Daoy (cell line): ENCODE measurements around the gene TACC2. TPM values are rescaled to one million over a fixed set of nuclear protein-coding genes. Genes with fewer than 3 reads are reported as not detected.
"Not testable (repeated sequence)": the region's sequence is repeated elsewhere in the genome, so short reads cannot be mapped to it uniquely, and the experiment has no call there.

Experiments
- DNase-seq: peaks from one replicate; pipeline ENCODE4 v3.0.0-alpha.2; 2015; ENCODE audit warnings: low read depth
- total RNA-seq: library from RNA; depleted of rRNA; stranded (reverse); fragments of >200 nt; shearing (Covaris generic); gene quantifications from 2 replicates; pipeline ENCODE4 v1.2.3, GENCODE V29; 2014

TACC2 gene
- total RNA-seq, 1 experiment from 2014 or later = 10.1 TPM

DNA sequence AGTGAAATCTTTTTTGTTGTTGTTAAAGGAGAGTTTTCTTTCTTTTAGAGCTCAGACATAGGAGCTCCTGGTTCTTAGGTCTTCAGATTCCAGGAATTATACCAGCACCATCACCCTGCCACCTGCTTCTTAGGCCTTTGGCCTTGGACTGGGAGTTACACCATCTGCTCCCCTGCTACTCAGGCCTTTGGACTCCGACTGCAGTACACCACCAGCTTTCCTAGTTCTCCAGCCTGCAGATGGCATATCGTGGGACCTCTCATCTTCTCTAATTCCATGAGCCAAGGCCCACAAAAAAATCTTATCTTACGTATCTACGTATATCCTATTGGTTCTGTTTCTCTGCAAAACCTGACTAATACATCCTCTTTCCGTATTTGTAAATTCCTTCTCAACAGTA, 5.1 kb upstream of the TACC2 start:
- DNase-seq = no peak

DNA sequence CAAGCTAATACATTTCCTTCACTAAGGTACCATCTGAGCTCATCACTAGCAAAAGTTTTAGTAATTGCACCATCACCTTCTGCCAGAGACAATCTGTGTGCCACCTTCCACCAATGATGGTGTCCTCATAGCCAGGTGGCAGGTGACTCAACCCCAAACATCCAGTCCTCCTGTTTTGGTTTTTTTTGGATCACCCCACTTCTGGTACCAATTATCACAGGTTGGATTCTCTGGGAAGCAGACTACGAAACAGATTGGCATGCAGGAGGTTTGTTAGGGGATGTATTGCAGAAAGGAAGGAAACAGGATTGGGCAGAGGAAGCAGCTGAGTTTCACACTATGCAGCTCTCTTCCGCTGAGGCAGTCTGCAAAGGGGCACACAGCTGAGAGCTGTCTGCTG, 4.5 kb upstream of the TACC2 start:
- DNase-seq = no peak

DNA sequence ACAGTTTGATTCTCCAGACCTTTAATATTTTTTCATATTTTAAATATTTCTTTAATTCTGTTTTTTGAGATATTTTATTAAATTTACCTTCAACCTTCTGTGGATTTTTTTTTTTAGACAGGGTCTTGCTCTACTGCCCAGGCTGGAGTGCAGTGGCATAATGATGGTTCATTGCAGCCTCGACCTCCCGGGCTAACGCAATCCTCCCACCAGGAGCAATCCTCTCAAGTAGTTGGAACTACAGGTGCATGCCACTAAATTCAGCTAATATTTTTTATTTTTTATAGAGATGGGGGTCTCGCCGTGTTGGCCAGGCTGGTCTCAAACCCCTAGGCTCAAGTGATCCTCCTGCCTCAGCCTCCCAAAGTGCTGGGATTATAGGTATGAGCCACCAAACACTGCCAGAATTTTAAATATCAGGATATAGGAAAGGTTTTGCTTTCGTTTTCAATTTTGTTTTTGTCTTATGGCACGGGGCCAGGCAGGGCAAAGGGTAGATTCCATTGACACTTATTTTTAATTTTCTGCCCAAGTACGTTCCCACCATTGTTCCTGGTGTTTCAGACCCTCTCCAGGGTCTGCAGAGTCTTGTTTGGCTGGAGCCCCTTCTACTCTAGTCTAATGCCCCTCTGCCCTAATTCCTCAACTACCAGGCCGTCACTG, 1.2 kb downstream of the TACC2 start:
- DNase-seq = peak; percentile 9

DNA sequence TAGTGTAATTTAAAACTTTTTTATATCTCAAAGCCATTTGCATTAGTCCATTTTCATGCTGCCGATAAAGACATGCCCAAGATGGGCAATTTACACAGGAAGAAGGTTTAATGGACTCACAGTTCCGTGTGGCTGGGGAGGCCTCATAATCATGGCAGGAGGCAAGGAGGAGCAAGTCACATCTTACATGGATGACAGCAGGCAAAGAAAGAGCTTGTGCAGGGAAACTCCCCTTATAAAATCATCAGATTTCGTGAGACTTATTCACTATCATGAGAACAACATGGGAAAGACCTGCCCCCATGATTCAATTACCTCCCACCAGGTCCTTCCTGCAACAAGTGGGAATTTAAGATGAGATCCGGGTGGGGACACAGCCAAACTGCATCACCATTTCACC, 2.8 kb downstream of the TACC2 start:
- DNase-seq = not testable (repeated sequence)

DNA sequence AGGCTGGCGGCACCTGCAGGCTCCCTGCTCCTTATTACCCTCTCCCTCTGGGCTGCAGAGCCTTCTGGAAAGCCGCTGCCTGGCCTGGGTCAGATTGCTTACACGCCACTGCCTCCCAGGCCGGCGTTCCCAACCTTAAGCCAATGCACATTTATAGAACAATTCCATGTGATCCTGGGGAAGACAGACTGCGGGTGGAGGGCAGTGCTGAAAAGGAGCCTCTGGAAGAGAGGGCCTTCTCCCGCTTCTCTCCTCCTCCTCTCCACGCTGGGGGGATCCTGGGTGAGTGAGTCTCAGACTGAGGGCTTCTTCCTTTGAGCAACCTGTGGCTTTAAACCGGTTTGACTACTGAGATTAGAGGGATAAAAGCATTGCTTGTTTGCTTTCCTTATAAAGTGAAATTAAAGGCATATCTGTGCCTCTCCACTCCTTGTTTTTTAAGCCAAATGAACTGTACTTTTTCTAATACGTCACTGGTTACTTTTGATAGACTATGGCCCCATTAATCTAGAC, 5.5 kb downstream of the TACC2 start:
- no peak for DNase-seq

DNA sequence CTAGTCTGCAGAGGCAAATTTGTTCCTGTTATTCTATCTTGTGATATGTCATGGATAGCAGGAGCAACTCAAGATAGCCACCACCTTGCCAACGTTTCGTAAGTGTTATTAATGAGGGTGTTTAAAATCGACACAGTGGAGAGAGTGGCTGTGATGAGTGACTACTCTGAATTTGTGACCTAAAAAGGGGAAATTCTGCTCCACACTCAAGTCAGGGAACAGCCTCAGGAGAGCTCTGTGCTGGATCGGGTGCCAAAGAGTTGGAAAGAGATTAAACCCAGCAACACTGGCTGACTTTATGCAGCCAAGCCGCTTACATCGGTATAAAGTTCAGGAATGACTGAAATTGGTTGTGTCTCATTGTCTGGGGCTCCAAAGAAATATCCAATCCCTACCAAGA, 9.5 kb downstream of the TACC2 start:
- DNase-seq = no peak

DNA sequence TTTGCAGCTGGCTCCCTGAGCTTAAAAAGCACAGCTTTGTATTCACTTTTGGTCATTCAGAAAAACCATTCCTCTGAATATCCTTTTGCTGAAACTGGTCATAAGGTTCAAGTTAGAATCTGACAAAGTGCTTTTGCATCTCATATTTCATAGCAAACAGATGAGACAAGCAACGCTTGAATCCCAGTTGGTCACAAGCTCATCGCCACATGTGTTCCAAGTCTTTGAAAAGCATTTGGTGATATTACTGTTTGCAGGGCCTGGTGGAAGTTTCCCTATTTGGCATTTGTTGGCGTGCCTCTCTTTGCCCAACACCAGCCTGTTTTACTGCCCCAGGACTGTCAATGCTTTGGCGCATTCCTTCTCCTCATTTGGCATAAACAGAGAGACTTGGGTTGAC, 10.3 kb downstream of the TACC2 start:
- DNase-seq = no peak

DNA sequence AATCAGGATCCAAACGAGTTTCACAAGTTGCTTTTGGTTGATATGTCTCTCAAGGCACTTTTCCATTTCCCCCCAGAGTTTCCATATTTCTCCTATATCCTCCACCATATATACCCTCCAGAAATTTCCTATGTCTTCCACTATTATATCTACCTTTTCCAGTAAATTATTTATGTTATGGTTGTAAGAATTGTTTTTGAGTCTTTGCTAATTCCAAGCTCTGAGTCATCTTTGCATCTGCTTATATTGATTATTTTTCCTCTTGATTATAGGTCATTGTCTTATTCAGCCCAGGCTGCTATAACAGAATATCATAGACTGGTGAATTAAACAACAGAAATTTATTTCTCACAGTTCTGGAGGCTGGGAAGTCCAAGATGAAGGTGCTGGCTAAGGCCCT, 12.7 kb downstream of the TACC2 start:
- no peak for DNase-seq

DNA sequence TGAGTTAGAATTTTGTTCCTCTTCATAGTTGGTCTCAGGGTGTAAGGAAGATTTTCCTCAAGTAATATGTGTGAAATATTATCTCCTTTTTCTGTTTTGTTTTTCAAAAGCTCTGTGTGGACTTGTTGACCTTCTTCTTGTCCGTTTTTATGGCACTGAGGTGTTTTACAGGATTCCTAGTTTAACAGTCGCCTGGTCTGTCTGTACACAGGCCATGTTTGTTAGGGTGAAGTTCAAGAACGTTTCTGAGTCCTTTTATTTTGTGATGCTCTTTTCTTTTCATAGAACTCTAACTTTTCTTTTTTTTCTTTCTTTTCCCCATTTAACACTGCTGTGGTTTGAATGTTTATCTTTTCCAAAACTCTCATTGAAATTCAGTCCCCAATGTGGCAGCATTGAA, 18.5 kb downstream of the TACC2 start:
- DNase-seq = no peak

DNA sequence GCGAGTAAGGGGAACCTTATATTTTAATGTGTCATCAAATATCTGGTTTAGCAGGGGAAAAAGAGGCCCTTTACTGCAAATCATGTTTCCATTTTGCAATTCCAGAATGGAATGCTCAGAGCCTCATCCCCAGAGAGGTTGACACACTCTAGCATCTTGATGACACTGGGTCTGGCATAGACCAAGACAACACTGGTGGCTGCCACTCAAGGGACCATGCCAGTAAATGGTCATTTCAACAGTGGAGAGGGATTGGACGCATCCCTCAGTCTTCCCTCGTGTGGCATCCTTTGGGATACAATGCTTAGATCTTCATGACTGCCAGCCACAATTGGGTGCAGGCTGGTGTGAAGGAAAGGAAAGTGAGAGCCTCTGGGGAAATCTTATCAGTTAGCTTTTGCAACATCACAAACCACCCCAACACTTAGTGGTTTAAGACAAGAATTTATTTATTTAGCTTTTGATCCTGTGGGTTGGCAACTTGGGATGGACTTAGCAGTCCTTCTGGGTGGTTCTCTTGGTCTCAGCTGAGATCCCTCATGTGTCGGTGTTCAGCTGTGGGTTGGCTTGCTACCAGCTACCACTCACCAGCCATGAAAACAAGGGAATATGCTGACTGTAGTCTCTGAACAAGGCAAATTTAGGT, 21.6 kb downstream of the TACC2 start:
- DNase-seq = peak; percentile 30

DNA sequence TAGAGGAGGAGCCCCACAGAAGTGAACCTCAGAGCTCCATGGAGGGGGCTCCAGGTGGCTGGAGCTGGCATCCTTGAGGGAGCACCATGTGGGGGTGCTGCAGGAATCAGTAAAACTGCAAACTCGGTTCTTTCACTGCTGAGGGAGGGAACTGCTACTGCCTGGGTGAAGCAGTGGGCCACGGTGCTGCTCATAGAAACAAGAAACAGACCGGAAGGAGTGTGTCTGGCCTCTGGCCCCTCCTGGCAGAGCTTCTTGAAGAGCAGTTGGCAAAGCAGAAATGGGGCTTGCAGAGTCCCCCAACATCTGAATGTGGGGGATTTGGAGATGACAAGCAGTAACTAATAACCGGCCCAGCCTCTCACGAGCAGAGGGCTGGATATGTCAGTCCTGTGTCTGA, 23.8 kb downstream of the TACC2 start:
- no peak for DNase-seq

DNA sequence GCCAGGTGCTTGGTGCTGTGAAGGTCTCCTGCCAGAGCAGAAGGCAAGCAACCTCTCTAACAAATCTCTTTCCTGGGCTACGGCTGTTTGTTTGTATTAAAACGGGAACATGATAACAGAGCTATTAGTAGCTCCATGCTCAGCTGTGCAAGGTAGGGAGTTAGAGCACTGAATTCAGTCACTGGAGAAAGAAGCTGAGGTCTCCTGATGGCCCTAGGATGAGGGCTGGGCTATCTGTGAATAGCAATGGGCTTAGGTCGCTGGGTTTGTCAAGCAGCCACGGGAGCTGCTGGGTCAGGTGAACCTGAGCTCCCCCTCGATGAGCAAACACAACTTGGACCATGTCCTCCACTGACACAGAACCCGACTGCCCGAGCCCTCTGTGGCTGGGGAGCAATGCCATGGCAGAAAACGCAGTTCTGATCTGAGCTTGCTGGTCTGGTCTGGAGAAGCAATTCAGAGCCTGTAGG, 24.4 kb downstream of the TACC2 start:
- no peak for DNase-seq

DNA sequence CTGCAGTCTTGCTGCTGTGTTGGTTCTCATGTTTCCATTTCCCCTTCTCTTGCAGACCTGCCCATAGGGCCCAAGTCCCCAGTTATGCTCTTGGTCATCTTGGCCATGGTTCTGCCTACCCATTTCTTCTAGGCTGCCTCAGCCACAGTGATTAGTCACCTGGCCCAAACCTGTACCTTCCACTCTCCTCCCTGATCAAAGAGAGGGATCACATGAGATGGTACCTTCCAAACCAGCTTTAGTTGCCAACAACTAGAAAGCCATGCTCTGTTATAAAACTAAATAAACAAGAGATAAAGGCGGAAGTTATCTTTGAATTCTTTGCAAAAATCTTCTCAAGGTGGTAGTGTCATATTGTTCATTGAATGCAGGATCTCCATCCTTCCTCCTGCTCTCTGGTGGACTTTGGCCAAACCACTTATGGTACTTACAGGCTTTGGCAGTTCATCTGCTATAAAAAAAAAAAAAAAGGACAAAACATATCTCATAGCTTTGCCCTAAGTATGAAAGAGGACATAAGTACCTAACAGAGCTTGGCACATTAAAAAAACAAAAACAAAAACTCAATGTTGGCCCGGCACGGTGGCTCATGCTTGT, 25.8 kb downstream of the TACC2 start:
- DNase-seq = no peak

DNA sequence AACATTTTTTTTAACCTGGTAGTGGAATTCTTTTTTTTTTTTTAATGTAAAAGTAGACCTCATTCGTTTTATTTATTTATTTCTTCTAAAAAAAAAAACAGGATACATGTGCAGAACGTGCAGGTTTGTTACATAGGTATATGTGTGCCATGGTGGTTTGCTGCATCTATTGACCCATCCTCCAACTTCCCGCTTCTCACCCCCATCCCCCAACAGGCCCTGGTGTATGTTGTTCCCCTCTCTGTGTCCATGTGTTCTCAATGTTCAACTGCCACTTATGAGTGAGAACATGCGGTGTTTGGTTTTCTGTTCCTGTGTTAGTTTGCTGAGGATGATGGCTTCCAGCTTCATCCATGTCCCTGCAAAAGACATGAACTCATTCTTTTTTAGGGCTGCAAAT, 29.0 kb downstream of the TACC2 start:
- not testable (repeated sequence) for DNase-seq

DNA sequence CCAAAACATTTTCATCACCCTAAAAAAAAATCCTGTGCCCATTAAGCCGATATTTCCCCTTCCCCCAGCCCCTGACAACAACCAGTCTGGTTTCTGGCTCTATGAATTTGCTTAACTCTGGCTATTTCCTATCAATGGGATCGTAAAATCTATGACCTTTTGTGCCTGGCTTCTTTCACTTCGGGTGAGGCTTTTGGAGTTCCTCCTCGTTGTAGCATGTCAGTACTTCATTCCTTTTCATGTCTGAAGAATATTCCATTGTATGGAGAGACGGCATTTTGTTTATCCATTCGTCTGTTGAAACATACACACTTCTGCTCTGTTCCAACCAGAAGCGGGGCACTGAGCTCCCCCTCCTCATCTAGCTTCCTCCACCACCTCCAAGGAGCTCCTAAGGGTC, 29.5 kb downstream of the TACC2 start:
- no peak for DNase-seq

DNA sequence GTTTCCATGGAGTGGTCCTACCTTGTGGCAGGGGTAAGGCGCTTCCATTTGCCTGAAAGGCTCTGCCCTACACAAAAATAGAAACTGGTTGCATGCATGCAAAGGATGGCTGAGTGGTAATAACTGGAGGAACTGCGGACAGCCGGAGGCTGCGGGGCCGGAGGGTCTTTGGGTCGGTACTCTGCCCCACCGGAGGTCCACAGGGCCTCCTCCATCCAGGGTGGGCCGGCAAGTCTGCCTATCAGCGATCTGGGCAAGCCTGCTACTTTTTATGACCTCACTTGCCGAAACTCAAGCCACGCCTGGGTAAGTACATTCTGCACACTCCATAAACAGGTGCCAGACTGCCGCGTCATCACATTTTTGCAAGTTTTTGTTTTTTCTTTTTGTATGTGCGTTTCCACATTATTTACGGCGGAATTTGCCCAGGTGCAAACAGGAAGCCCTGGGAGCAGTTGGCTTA, 30.0 kb downstream of the TACC2 start:
- DNase-seq = no peak

DNA sequence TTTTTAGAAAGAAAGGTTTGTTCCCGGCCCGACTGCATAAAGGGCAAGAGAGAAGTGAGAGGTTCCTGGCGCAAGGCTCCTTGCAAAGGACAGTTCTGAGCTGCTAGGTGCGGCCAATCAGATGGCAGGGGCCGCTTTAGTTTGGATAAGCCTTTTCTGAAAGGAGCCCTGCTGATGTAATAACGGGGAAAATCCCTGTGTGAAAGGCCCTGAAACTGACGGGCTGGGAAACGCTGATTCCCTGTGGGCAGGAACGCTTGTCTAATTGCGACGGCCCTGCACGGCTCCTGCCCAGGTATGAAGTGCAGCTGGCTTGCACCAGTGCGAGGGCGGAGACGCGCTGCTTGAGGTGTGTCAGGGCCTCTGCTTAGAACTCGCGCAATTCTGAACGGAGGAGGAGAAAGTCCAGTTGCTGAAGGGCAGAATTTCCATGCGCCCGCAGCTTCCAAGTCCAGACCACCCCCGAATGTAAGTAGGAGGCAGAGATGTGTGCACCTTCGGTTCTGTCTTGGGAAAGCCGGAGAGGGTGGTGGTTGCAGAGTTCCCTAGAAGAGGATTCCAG, 30.5 kb downstream of the TACC2 start:
- DNase-seq = no peak

DNA sequence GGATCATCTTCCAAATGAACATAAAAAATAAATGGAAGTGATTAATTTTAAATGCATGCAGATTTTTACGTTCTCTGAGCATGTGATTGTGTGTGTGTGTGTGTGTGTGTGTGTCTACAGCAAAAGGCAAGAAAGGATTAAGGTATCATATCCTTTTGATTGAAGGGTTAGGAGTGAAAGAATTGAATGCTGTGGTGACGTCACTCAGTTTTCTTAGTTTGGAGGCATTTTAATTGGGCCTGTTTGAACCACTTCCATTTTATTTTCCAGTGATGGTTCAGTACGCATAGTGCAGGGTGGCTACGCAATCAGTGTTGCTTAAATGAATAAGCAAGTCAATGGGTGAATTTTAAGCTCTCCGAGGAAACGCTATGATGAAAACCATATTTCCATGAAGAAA, 31.3 kb downstream of the TACC2 start:
- no peak for DNase-seq

DNA sequence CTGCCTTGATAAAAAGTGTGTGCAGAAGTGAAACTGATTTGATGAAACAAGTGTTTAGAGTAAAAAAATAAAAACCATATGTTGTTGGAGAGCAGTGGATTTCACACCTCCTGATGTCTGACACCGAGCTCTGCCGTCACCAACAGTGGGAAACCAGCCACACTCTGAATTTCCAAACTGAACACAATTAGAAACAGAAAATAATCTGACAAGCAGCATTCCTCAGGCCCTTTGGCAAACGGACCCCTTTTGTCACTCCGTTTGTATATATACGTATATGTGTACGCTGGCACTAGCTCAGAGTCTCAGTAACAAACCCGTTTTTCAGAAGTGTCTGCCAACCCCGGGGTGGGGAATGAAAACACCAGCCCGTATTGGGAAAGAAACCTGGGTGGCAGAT, 32.4 kb downstream of the TACC2 start:
- no peak for DNase-seq

DNA sequence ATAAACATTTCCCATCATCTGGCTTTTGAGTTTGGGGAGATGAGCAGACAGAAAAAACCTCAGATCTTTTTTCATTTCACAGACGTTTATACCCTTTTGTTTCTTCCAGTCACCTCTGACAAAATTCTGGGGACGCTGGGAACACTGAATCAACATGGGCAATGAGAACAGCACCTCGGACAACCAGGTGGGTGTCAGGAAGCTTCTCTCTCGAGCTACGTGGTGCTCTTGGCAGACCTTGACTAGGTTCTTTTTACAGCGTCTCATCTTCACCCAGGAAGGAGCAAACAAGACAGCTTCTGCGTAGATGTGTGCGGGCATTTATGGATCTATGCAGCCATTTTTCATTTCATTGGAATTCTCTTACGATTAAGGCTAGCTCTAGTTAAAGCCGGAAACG, 32.9 kb downstream of the TACC2 start:
- no peak for DNase-seq

DNA sequence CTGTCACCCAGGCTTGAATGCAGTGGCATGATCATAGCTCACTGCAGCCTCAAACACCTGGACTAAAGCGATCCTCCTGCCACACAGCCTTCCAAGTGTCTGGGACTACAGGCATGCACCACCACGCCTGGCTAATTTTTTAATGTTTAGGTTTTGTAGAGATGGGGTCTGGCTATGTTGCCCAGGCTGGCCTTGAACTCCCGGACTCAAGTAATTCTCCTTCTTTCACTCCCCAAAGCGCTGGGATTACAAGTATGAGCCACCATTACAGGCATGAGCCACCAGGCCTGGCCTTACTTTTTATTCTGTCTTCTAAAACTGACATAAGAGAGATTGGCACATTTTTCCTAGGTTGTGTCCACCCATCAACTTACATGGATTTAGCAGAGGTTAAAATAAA, 33.3 kb downstream of the TACC2 start:
- no peak for DNase-seq

DNA sequence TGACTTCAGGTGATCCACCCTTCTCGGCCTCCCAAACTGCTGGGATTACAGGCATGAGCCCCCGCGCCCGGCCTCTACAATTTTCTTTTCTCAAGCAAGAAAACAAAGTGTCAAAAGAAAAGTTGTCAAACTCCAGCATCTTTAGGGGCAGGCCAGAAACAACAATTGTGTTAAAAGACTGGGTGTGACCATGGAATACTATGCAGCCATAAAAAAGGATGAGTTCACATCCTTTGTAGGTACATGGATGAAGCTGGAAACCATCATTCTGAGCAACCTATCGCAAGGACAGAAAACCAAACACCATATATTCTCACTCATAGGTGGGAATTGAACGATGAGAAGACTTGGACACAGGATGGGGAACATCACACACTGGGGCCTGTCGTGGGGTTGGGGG, 34.3 kb downstream of the TACC2 start:
- not testable (repeated sequence) for DNase-seq
